ENCODE measurements around the gene GLIS1.

Gene GLIS1

DNA sequence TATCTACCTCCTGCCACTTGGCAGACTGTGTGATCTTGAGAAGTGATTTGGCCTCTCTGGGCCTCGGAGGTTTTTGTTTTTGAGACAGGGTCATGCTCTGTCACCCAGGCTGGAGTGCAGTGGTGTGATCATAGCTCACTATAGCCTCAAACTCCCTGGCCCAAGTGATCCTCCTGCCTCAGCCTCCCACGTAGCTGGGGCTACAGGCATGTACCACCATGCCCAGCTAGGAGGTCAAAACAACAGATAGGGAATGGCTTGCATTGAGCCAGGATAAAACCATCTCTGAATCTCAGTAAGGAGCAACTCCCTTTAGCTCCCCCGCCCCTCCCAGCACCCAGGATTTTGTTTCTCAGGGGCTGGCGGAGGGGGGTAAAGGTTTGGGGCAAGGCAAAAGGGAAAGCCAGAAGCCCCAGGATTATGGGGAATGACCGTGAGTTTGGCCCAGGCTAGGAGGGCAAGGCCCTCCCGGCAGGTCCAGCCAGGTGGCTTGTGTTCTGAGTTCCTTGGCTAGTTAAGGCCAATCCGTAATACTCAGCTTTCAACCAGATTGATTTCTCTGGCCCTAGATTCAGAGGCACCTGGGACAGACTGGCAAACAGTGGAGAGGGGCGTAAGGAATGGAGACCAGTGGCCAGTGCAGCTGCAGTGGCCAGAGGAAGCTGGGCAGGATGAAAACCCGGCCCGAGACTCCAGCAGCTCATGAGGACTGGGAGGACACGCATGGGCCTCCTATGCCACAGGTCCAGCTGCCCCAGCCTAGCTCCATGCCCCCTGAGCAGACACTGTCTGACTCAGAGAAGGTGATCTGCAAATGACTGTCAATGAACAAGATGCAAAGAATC, 149.7 kb downstream of the GLIS1 start:
- DNase-seq, result no peak

DNA sequence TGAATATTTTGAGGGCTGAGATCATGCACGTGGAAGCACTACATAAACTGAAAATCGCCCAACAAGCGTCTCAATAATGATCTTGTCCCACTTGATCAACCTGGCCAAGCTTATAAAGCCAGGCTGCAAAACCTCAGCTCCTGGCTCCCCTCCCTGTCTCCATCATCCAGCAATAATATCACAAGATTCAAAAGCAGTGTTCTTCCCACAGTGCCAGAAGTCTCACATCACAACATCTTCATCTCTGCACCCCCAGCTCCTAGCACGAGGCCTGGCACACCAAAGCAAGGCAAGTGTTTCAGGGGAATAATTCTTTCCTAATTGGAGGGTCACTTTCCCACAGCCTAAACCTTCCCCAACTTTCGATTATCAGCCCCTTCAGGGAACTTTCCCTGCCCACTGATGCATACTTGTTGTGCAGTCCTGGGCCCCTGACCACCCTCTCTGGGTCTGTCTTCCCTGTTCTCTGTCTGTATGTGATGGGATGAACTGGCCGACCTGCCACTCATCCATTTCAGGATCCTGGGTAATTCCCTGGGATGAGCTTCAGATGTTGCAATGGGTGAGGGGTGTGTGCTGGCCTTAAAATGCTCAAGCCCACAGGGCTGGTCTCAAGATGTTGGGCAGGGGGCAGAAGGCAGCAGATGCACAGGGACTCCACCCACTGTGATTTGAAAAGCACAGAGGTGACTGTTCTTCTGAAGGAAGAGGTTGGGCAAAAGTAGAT, 150.7 kb downstream of the GLIS1 start:
- DNase-seq, result no peak

DNA sequence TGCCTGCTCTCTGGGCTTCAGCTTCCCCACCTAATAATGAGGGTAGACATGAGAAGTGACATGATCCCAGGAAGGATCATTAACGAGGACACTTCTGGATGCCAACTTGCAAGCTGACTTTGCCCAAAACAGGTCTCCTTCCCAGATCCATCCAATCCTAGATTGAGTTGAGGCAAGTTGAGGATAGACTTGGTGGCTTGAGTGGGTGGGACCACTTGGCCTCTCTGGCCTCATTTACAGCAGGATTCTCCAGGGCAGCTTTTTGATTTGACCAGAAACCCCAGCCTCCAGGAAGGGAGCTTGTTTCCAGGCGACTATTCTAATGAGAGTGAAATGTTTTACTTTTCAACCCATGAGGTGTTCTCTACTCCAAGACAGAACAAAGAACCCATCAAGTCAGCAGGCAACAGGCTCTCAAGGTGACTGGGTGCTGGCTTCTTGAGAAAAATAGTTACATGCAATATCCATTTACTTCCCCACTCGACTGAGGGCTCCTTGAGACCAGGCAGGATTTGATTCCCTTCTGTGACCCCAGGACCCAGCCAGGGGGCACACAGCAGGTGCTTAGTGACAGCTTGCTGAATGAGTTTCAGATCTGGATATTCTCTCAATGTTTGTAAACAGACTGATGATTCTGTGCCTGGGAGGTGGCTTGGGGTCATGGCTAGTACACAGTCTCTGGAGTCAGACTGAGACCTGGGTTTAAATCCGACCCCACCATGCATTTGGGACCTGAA, 151.5 kb downstream of the GLIS1 start:
- no peak for DNase-seq

DNA sequence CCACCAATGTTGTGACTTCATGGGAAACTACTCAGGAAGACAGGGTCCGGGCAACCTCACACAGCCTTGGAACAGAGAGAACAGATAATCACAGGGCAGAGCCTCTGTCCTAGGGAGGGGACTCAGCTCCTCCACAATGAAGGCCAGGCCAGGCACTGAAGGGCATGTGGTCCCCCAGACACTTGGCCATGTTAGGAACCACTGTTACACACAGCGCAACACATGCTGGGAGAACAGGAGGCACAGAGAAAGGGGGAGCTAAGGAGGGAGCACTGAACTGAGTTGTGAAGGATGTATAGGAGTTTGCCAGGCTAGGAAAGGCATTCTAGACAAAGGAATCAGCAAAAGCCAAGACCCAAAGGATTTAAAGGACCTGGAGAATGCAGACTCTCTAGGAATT, 152.2 kb downstream of the GLIS1 start:
- no peak for DNase-seq

DNA sequence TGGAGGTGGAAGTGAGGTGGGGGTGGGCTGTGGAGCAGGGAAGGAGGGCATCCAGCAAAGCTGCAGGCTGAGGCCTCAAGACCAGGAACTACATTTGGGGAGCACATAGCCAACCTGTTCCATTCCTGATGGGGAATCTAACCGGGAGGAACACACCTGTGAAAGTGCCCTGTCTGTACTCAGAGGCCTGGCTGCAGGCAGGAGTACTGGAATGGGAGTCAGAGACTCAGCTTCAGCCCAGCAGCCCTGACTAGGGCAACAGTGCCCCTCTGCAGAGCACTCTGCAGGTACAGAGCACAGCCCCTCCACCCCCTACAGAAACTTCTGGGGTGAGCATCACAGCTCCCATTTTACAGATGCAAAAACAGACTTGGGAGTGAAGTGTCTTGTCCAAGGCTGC, 153.4 kb downstream of the GLIS1 start:
- DNase-seq, result no peak

DNA sequence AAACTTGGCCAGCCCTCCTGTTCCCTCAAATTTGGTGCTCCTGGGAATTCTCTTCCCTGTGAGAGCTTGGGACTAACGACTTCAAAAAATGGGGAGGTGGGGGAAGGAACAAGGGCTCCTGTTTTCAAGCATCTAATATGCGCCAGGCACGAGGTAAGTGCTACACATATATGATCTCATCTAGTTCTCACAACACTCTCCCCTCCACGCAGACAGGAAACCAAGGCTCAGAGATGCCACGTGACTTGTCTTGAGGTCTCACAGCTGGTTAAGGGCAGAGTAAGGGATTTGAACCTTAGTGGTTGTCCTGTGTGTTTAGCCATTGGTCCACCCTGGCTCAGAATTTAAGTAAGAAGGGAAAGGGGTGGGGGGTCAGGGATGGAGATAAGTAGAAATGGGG, 153.8 kb downstream of the GLIS1 start:
- no peak for DNase-seq

DNA sequence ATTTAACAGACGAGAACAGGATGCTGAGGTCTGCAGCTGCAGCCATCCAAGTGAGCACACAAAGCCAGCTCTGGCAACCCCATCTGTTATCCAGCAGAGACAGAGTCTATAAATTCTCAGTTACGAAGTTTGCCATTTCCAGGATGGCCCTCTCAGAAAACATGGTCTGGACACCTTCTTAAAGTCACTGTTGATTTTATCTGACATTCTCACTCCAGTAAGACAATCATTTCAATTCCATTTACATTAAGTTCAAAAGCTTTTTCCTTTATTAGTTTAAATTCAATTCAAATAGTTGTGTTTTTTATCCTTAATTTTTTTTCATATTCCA, 154.2 kb downstream of the GLIS1 start:
- DNase-seq, result no peak

DNA sequence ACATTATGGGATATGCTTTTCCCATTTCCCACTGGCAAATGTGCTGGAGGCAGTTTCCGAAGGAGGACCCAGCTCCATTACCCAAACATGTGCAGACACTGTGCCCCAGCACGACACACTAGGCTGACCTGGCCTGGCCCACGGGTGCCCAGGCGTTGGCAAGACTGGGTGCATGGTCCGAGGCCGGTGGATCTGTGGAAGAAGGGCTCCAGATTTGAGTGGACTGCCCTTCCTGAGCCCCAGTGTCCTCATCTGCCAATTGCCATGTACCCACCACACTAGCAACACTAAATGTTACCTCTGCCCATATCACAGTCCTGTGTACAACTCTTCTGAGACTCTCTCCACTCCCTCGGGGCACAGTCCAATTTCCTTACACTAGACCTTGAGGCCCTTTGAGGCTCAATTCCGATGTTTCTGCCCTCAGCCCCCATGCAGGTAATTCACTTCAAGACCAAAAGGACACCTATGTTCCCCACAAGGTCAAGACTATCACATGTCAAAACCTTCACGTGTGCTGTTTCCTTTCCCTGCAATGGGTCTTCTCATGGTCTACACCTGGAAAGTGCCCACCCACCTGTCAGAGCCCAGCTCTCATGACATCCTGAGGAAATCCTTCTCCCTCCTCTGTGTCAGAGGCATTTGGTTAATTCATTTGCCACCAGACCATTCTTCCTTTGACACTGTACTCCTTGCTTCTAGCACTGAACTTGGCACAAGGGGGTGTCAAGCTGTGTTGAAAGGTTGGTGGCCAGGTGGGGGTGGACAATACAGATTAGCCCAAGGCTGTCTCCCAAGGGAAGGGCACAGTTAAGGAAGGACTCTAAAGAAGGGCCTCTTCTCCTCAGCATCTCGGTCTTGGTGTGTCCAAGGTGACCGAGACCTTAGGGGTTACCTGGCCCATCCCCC, 154.8 kb downstream of the GLIS1 start:
- no peak for DNase-seq

DNA sequence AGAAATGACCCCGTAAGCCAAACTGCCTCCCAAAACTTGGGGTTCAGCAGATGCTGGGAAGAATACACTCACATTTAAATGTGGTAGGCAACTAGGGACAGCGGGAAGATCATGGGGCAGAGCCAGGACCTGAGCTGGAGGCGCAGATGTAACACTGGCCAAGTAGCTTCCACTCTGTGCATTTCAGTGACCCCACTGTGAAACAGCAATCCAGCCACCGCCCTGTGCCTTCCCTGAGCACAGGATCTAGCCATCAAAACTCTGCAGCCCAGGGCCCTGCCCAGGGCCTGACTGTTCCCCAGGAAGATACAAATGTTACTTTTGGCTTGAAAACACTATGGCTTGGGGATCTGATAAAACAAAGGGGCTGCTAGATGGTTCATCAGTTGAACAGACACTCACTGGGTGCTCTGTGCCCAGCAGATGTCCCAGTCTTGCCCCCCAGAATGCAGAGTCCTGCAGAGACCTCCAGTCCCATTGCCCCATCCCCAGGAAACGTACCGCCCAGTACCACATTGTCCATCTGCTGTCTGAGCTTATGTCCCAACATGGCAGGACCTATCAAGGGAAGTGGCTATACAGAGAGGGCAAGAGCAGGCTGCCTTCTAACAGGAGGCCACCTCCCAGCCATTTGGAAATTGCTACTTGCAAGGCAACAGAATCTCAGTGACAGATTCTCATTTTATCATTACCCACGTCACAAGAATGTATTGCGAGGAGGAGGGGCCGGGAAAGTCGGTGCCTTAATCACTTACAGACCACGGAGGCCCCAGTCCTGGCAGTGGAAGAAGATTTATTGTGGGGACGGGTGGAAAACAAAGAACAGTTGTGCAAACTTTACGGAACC, 155.7 kb downstream of the GLIS1 start:
- no peak for DNase-seq

DNA sequence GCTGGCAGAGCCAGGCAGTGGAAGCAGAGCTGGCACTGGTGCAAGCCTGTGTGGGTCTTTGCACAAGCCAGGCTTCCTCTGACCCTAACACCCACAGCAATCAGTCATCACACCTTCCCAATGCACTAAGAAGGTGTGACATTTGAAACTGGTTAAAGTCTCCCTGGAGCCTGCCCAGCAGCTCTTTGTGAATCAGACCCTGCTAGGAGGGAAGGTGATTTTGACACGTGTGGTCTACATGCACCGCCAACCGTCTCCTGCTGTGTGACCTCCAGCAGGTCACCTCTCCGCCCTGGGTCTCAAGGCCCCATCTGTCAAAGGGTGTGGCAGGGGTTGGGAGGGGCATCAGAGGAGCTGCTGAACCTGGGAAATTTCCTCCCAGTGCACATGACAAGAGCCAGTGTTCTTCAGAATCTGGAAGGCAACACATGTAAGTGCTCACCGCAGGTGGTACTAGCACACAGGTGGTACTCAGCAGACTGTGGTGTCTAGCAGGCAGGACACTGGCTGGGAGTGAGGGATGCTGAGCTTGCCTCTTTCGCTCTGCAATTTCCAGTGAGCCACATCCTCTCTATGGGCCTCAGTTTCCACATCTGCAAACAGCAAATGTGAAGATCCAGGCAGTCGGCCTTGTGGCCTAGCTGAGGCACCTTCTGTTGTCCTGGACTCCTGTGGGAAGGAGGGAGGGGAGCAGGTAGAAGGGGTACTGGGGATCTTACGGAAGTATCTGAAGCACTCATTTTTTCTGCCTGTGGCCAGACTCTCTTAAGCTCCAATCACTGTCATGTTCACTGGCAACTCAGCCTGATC, 156.5 kb downstream of the GLIS1 start:
- peak; percentile 17 for DNase-seq

DNA sequence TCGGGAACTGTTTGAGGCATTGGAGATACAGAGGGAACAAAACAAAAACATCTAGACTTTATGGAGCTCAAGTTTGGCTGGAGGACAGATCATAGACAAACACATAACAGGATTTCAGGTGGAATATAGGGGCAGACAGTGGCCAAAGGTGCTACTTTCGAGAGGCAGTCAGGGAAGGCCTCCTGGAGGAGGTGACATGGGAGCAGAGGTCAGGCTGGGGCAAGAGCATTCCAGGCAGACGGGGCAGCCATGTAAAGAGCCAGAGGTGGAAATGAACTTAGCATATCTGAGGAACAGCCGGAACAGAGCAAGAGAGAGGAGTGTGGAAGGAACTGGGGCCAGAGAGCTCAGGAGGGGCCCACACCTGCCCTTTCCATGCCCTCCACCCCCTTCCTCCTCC, 157.5 kb downstream of the GLIS1 start:
- DNase-seq, result no peak

DNA sequence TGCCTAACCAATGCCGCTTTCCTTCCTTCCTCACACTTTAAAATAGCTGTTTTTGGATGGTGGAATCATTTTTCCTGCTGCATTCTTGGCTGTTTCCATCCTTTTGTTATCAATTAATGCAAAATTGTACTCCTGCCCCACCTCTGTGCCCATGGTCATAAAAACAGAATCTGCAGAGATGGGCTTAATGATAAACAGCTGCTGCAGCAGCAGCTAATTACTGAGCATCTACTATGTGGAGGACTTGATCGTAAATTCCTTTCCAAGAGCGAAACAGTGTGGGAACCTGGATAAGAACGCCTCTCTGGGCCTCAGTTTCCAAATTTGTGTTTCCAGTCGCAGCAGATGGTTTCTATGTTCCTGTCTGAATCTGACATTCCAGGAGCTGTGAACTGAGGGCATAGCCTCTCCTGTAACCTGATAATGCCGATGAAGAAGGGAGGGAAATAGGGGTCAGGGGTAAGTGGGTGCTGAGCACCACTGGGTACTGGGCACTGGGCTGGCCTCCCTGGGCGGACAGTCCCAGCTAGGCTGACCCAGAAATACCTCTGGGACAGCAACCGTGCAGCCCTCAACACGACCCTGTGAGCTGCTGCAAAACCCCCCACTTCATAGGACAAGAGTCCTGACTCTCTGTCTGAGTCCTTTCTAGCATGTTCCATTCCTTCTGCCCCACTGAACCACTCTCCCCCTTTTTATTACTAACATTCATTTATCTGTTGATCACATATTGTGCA, 158.1 kb downstream of the GLIS1 start:
- DNase-seq, result no peak

DNA sequence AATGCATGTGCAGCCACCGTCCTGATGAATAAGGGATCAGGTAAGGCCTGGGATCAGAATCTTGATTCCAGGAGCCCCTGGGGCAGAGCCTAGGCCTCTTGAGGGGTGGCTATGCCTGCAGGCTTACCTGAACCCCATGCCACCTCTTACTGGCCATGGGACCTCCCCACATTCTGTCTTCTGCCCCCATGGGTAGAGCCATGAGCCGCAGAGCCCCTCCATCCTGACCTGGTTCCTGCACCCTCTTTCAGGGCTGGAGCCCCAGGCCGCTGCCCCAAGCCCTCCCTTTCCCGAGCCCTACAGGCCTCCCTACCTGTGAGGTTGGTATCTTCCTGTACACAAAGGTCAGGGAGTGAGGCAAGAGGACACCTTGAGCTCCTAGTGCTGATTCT, 159.0 kb downstream of the GLIS1 start:
- DNase-seq, result no peak

DNA sequence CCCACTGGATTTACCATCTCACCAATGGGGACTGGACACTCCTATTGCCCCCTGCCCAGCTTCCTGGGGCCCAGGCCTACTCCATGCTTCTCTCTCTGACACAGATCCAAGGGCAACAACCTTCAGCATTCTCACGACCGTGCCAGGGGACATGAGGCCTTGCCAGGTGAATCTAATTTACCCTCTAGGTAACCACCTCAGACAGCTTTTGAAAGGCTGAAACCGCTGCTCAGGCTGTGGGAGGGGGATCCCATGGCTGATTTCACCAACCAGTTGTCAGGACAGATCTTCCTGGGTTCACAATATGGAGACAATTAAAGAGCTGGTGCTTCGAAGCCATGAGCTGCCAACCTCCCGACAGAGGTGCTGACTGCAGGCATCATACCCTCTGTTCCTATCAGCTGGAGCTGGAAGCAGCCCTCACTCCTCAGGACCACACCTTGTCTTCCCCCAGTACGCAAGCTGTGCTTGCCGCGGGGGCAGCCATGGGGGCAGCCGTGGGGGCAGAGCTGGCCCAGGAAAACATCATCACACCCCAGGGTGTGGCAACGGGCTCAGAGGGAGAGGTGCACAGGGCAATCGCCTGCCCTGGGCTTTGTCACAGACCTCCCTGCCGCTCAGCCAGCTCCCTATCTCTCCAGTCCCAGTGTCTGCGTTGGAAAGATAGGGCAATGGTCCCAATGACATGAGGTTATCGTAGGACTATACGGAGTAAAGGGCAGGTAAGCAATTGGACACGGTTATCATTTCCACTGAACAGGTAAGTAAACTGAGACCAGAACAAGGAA, 159.5 kb downstream of the GLIS1 start:
- DNase-seq, result no peak

DNA sequence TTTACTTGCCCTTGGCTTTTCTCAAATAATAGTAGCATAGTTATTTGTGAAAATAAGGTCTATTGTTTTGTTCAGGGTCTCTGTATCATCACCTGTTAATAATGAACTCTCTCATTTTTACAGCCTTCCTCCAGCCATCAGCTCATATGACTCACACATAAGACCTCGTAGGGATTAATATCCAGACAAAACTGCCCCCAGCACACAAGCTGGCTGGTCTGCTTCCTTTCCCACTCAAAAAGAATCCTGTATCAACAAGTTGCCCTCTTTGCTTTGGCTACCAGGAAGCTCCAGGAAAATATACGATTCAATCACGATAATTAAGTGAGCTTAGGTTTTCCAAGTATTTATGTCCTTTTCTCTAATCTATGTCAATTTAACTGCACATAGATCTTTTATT, 160.6 kb downstream of the GLIS1 start:
- no peak for DNase-seq

DNA sequence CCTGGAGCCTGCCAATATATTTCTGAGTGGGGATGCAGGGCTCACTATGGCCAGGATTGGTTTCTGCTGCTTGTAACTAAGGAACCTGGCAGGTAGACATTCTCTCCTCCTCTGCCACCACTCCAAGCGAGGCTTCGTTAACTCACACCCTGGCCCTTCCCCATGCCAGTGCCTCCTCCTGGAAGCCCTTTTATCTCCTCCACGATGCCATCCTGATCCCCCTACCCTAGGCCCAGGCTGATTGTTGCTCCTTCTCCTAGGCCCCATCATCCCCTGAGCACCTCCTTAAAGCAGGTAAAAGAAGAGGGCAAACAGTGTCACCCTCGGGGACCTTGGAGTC, 161.2 kb downstream of the GLIS1 start:
- DNase-seq, result no peak

DNA sequence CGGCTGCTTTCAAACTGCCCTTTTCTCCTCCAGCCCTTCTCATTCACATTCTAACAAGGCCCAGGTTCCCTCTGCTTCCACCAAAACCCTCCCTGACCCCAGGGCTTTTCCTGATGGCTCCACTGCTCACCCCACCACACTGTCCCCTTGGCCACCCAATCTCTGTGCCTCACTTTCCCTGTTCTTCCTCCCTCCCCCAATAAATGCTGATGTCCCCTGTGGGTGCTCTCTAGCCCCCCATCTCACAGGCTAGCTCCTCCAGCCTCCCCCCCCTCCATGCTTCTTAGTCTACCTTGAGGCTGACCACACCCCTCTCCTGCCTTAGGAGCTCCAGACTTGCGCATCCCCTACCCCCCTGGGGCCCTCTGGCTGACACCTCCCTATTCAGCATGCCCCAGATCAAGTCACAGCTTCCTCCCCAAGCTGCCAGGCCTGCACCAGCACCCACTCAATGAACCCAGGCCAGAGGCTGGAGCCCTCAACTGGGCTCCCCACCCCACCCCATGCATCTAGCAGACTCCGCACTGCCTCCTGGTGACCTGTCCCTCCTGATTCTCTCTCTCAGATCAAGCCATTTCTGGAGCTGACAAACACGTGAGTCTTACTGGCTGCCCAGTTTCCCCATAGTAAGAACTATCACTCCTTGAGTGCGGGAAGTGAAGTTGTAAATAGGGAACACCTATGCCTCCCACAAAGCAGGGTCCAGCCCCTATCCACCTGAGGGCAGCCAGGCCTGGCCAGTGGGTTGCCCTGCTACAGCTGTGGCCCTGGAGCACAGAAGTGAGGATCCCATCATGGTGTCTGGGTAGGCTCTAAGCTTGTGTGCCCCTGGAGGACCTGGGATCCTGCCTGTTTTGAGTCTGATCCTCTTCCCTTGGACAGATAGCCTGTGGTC, 161.9 kb downstream of the GLIS1 start:
- DNase-seq, result no peak

DNA sequence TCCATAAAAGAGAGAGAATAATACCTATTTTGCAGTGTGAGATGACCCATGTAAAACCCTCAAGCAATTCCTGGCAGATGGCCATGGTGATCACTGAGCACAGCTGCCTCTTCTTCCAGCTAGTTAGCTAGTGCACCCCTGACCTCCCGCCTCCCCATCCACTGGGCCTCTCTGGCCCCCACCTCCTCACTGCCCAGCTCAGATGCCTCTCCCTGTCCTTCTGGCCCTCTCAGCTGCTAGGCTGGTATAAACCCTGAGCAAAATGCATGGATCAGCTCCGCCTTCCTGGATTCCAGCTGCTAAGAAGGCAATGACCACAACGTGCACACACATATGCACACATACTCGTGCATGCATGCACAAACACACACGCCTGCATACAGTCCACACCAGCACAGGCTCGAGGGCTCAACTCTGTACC, 162.6 kb downstream of the GLIS1 start:
- no peak for DNase-seq

DNA sequence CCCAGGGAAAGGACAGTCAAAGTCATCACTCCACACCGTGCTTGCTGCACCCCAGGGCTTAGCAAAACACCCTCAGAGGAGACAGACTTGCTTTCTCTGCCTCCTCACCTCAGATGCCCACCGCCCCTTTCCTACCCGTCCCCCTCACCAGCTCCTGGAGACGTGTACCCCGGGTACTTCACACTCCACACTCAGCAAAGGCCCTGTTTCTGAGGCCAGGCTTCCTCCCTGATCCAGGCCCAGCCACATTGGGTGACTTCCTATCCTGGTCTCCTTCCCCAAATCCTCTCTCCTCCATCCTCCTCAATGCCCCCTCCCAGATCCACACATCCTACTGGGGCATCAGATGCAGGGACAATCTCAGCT, 163.0 kb downstream of the GLIS1 start:
- DNase-seq, result no peak
